NCI-H1694 treated with DMSO at 0.1 percent for 48 hours (cell line): ENCODE results near the gene SRGN.
"Not testable (repeated sequence)": the region's sequence is repeated elsewhere in the genome, so short reads cannot be mapped to it uniquely, and the experiment has no call there.

Source experiments
- DNase-seq: peaks from one replicate; lab custom pipeline; 2025; lab: John Stamatoyannopoulos, UW

The SRGN gene

GRCh38 chr10:69087590-69088470 lies at the start of gene SRGN:
SRGN (plus strand) TSS chr10:69088103; CDS start chr10:69088158, 55 bp downstream.
- no peak for DNase-seq

DNA sequence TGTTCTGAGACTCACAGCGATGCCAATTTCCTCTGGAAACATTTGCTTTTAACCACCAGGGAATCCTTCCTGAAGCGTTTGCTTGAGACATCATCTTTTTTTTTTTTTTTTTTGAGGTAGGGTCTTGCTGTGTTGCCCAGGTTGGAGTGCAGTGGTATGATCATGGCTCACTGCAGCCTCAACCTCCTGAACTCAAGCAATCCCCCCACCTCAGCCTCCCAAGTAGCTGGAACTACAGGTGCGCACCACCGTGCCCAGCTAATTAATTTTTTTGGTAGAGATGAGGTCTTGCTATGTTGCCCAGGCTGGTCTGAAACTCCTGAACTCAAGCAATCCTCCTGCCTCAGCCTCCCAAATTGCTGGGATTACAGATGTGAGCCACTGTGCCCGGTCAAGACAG lies 47.0 kb upstream of the SRGN start:
- DNase-seq = not testable (repeated sequence)

GRCh38 chr10:69042417-69042816 lies 45.5 kb upstream of the SRGN start:
- no peak for DNase-seq

DNA sequence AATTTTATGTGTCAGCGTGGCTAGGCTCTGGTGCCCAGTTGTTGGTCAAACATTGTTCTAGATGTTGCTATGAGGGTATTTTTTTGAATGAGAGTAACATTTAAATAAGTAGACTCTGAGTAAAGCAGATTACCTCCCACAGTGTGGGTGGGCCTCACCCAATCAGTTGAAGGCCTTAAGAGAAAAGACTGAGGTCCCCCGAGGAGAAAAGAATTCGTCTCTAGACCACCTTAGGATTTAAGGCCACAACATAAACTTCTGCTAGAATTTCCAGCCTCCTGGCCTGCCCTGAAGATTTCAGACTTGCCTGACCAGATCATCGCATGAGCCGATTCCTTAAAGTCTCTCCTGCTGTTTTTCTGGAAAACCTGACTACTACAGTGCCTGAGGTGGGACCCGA lies 45.1 kb upstream of the SRGN start:
- no peak for DNase-seq

GRCh38 chr10:69043931-69044531 lies 43.9 kb upstream of the SRGN start:
- no peak for DNase-seq

GRCh38 chr10:69044546-69044945 lies 43.4 kb upstream of the SRGN start:
- DNase-seq = no peak

GRCh38 chr10:69045441-69046300 lies 42.2 kb upstream of the SRGN start:
- no peak for DNase-seq

GRCh38 chr10:69047111-69047832 lies 40.6 kb upstream of the SRGN start:
- no peak for DNase-seq

GRCh38 chr10:69048103-69048502 lies 39.8 kb upstream of the SRGN start:
- no peak for DNase-seq

- no peak for DNase-seq
These were observed 38.3 kb upstream of the SRGN start for GRCh38 chr10:69049566-69049961.

DNA sequence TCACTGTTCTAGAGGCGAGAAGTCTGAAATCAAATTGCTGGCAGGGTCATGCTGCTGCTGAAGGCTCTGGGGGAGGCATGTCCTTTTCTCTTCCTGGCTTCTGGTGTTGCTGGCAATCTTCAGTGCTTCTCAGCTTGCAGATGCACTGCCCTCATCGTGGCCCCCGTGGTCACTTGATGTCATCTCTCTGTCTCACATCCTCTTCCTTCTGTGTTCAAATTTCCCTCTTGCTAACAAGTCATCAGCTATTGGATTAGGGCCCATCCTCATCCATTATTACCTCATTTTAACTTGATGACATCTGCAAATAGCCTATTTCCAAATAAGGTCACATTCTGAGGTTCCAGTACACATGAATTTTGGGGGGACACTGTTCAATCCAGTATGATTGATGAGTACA lies 36.6 kb upstream of the SRGN start:
- no peak for DNase-seq

GRCh38 chr10:69051710-69052487 lies 36.0 kb upstream of the SRGN start:
- no peak for DNase-seq

- DNase-seq = no peak
These were observed 35.2 kb upstream of the SRGN start for GRCh38 chr10:69052736-69053135.

- no peak for DNase-seq
These were observed 32.7 kb upstream of the SRGN start for GRCh38 chr10:69055241-69055640.

- DNase-seq = no peak
These were observed 31.8 kb upstream of the SRGN start for GRCh38 chr10:69056129-69056528.

DNA sequence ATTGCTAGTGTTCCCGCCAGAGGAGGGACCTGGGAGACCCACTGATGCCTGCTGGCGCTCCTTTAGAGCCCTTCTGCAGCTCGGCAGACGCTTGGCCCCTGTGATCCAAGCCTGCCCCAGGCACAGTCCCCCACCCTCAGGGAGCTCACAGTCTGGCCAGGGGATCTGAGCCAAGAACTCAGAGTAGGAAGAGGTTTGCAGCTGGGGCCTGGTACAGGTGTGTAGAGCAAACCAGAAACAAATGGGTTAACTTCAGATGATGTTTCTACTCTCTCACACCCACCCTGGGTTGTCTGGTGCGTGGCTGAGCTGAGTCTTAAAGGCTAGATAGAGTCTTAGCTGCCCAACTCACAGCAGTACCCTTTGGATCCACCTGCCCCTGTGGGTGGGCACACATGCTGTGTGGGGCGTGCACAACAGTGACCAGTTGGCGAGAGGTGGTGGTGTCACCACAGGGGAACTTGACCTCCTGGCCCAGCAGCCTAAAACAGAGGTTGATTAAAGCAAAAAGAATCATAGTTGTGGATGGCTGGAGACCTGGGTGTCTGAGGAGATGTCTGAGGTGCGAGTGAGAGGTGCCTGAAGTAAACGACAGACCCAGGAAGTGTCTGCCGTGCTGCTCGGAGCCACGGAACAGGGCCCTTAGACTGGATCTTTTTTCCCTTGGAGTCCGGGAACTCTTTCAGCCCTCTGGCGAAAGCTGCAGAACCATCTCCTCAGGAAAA lies 31.2 kb upstream of the SRGN start:
- DNase-seq = no peak

DNA sequence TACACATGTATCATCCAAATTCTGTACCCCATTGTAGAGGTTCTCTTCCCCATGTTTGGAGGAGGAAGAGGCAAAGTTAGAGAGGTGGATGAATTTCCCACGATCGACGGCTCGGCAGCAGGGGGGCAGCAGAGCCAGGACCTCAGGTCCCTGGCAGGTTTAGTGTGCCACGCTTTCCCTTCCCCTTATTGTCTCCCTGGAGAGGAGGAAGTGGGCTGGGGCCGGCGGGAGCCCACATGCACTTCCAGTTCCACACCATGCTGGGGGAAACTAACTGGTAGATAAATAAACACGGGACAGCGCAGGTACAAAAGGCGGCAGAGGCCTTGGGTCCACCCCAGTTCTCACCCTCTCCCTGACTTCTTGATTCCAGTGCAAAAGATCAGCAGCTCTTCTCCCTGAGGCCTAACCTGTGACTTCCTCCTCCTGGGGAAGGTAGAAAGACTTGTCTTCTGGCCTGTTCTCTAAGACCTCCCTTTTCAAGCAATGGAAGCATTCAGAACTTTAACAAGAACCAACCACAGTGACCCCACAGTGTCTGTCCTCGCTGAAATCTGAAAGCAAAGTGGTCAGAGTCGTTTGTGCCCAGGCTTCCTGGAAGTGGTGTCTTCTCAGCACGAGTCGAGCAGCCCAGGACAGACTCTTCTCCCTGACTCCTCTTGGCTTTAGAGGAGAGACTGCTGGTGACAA lies 30.5 kb upstream of the SRGN start:
- DNase-seq = no peak

- DNase-seq = no peak
These were observed 30.0 kb upstream of the SRGN start for GRCh38 chr10:69057951-69058297.

DNA sequence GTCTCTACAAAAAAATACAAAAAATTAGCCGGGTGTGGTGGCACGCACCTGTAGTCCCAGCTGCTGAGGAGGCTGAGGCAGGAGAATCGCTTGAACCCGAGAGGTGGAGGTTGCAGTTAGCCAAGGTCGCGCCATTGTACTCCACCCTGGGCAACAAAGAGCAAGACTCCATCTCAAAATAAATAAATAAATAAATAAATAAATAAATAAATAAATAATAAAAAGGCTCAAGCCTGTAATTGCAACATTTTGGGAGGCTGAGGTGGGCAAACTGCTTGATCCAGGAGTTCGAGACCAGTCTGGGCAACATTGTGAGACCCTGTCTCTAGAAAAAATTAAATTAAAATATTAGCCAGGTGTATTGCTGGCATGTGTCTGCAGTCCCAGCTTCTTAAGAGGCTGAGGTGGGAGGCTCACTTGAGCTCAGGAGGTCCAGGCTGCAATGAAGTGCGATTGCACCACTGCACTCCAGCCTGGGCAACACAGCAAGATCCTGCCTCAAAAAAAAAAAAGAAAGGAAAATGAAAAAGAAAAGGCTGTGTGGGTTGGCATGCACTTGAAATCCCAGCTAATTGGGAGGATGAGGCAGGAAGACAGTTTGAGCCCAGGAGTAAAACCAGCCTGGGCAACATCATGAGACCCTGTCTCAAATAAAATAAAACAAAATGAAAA lies 27.6 kb upstream of the SRGN start:
- DNase-seq = no peak
